ENCODE data around the gene MTHFR. TPM values are rescaled to one million over a fixed set of nuclear protein-coding genes. Genes with fewer than 3 reads are reported as not detected.

Gene MTHFR
- total RNA-seq, 1 donor from 2014 or later = 47.9 TPM

- TF ChIP-seq POLR2AphosphoS5 (IDR thresholded peaks at IDR 0.05; ENCODE audit: insufficient read depth in 1 of 2, low read depth in 1 of 2) (no peak), POLR2A (IDR thresholded peaks at IDR 0.05) (no peak)
- TF ChIP-seq, protein P1, sequence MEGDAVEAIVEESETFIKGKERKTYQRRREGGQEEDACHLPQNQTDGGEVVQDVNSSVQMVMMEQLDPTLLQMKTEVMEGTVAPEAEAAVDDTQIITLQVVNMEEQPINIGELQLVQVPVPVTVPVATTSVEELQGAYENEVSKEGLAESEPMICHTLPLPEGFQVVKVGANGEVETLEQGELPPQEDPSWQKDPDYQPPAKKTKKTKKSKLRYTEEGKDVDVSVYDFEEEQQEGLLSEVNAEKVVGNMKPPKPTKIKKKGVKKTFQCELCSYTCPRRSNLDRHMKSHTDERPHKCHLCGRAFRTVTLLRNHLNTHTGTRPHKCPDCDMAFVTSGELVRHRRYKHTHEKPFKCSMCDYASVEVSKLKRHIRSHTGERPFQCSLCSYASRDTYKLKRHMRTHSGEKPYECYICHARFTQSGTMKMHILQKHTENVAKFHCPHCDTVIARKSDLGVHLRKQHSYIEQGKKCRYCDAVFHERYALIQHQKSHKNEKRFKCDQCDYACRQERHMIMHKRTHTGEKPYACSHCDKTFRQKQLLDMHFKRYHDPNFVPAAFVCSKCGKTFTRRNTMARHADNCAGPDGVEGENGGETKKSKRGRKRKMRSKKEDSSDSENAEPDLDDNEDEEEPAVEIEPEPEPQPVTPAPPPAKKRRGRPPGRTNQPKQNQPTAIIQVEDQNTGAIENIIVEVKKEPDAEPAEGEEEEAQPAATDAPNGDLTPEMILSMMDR (IDR thresholded peaks at IDR 0.05) = no peak
- DNase-seq (ENCODE audit: extremely low spot score in 2 of 2) = no peak
- Histone ChIP-seq H3K4me1 (peaks cover 8% of the 10 kb centered on the region), H3K27ac (no peak overlapping the region), H3K4me3 (no peak overlapping the region), H3K27me3 (peaks cover 5% of the 10 kb centered on the region), H3K9me3 (no peaks in the 10 kb centered on the region), H3K36me3 (no peaks in the 10 kb centered on the region)
- intact Hi-C loops (cut with DNase I) = no loop called here
These were observed 39.4 kb downstream of the MTHFR start for GRCh38 chr1:11766429-11766776.

DNA sequence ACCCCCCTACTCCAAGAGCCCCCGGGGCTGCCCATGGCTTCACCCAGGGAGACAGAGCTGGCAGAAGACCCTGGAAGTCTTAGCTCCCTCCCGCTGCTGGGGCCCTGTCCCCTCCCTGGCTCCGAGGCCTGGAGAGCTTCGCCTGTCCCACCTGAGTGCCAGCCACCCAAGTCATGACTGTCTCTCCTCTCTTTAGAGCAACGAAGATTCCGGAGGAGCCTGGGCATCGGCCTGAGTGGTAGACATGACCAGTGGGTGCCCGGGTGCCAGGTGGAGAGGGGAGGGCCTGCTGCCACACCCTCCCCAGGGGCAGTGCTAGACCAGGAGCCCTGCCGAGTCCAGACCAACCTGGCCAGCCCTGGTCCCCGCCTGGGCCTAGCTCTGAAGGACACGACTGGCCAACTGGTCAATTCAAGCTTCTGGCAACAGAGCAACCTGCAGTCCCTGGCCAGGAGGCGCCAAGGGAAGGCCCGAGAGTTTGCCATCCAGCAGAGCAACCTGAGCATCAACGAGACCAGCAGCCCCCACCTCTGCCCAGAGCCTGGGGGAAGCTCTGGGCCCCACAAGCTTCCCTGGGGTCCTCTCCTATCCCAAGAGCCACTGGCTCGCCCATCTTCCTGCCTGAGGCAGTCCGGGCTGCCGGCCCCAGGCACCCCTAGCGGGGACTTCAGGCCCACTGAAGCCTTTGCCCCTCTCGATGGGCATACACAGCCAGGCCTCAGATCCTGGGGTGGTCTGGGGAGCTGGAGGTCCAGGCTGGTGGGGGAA is 39.9 kb downstream of the MTHFR start:
- DNase-seq (ENCODE audit: extremely low spot score in 2 of 2) = no peak
- Histone ChIP-seq H3K27me3 (peaks cover 5% of the 10 kb centered on the region), H3K4me1 (peaks cover 8% of the 10 kb centered on the region), H3K27ac (no peak overlapping the region), H3K4me3 (no peak overlapping the region), H3K9me3 (no peaks in the 10 kb centered on the region), H3K36me3 (no peaks in the 10 kb centered on the region)
- intact Hi-C loops (cut with DNase I) = no loop called here
- TF ChIP-seq, protein P1 (IDR thresholded peaks at IDR 0.05) = no peak
- no peak for TF ChIP-seq POLR2A (IDR thresholded peaks at IDR 0.05)
- TF ChIP-seq POLR2AphosphoS5 (IDR thresholded peaks at IDR 0.05; ENCODE audit: insufficient read depth in 1 of 2, low read depth in 1 of 2) = no peak

- H3K4me3 ChIP-seq = no peak overlapping the region
- no peak for DNase-seq (ENCODE audit: extremely low spot score in 2 of 2)
- H3K4me1 ChIP-seq = peaks cover 8% of the 10 kb centered on the region
- peaks cover 5% of the 10 kb centered on the region for H3K27me3 ChIP-seq
- no peaks in the 10 kb centered on the region for H3K36me3 ChIP-seq
- intact Hi-C loops (cut with DNase I) = no loop called here
- H3K9me3 ChIP-seq = no peaks in the 10 kb centered on the region
- TF ChIP-seq POLR2A (IDR thresholded peaks at IDR 0.05) (no peak), POLR2AphosphoS5 (IDR thresholded peaks at IDR 0.05; ENCODE audit: insufficient read depth in 1 of 2, low read depth in 1 of 2) (no peak)
- TF ChIP-seq, protein P1 (IDR thresholded peaks at IDR 0.05) = no peak
- no peak overlapping the region for H3K27ac ChIP-seq
These were observed 41.2 kb downstream of the MTHFR start for GRCh38 chr1:11764519-11764918.

DNA sequence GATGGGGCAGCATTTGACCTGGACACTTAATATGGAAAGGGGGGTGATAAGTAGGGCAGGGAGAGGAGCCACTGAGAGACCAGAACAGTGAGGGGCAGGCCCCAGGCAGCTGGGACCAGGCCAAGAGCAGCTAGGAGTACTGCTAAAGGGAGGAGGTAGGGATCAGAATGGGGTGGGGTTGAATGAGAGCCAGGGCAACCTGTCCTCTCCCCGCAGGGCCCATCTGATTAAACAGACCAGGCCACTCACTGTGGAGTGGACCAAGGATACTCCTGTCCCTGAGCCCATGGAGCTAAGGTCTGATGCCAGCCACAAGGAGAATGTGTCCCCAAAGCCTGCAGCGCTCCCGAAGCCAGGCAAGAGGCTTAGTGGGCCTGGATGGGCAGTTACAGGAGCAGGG is 41.6 kb downstream of the MTHFR start:
- intact Hi-C loops (cut with DNase I) = no loop called here
- Histone ChIP-seq H3K27ac (no peak overlapping the region), H3K9me3 (no peaks in the 10 kb centered on the region), H3K36me3 (no peaks in the 10 kb centered on the region), H3K4me1 (peaks cover 8% of the 10 kb centered on the region), H3K27me3 (peaks cover 5% of the 10 kb centered on the region), H3K4me3 (no peak overlapping the region)
- TF ChIP-seq POLR2AphosphoS5 (IDR thresholded peaks at IDR 0.05; ENCODE audit: insufficient read depth in 1 of 2, low read depth in 1 of 2) (no peak), POLR2A (IDR thresholded peaks at IDR 0.05) (no peak)
- TF ChIP-seq, protein P1 (IDR thresholded peaks at IDR 0.05) = no peak
- DNase-seq (ENCODE audit: extremely low spot score in 2 of 2) = no peak

DNA sequence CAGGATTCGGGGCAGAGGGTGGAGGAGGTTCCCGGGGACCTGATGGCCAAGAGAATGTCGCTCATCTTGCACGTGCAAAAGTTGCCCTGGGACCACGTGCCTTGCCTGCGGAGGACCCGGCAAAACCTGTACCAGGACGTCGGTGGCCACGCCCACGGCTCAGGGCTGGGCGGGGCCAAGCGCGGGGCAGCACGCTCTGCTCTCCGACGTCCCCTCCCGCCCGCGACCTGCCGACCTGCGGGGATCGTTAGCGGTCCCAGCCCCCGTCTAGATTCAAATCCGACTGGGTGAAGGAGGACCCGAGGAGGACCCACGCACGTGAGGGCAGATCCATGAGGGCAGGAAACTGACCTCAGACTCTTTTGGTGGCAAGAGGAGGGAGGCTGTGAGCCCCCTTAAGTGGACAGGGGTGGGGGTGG is 43.8 kb downstream of the MTHFR start, which contains the start of gene C1orf167:
C1orf167 (plus strand) TSS at position 206 of the 419 bp plus-strand sequence. CDS start 2,208 bp downstream, outside the sequence.
- Histone ChIP-seq H3K27ac (no peak within 1 kb of the TSS), H3K27me3 (peaks cover 5% of the 10 kb centered on the region), H3K4me3 (peak within 1 kb of the TSS in 1 of 2 donors; percentile 18), H3K36me3 (no peaks in the 10 kb centered on the region), H3K4me1 (peaks cover 8% of the 10 kb centered on the region), H3K9me3 (no peaks in the 10 kb centered on the region)
- intact Hi-C loops (cut with DNase I) = no loop called here
- no peak for DNase-seq (ENCODE audit: extremely low spot score in 2 of 2)
- TF ChIP-seq, protein P1 (IDR thresholded peaks at IDR 0.05) = no peak
- TF ChIP-seq POLR2AphosphoS5 (IDR thresholded peaks at IDR 0.05; ENCODE audit: insufficient read depth in 1 of 2, low read depth in 1 of 2) = no peak
- TF ChIP-seq POLR2A (IDR thresholded peaks at IDR 0.05) = no peak

Measured in vagina (tissue), 2 donors.